Parathyroid adenoma (tissue), 2 donors: ENCODE data around the gene VEPH1.

Experiments used
- H2AFZ ChIP-seq: fragments of 300-600 bp; sonication (generic); one replicate; pipeline ENCODE4 v1.7.0; 2017; ENCODE audit warnings: antibody characterized with exemption, mild to moderate bottlenecking
- H3K27ac ChIP-seq: fragments of 300-600 bp; sonication (generic); one replicate; pipeline ENCODE4 v1.7.0; 2017
- H3K27me3 ChIP-seq: fragments of 300-600 bp; sonication (generic); one replicate; pipeline ENCODE4 v1.7.0; 2017; ENCODE audit warnings: low read length; ENCODE audit not compliant: control insufficient read depth, insufficient read depth
- H3K36me3 ChIP-seq: fragments of 300-600 bp; sonication (generic); one replicate; pipeline ENCODE4 v1.7.0; 2017; ENCODE audit warnings: low read length; ENCODE audit not compliant: control insufficient read depth, insufficient read depth
- H3K4me1 ChIP-seq: fragments of 300-600 bp; sonication (generic); one replicate; pipeline ENCODE4 v1.7.0; 2017; ENCODE audit warnings: control low read depth
- H3K4me2 ChIP-seq: fragments of 300-600 bp; sonication (generic); one replicate; pipeline ENCODE4 v1.7.0; 2017; ENCODE audit warnings: low read length
- H3K4me3 ChIP-seq: fragments of 300-600 bp; sonication (generic); one replicate; pipeline ENCODE4 v1.7.0; 2017; ENCODE audit warnings: low read depth, low read length
- H3K79me2 ChIP-seq: fragments of 300-600 bp; sonication (generic); one replicate; pipeline ENCODE4 v1.7.0; 2017; ENCODE audit warnings: control low read depth
- H3K9ac ChIP-seq: fragments of 300-600 bp; sonication (generic); one replicate; pipeline ENCODE4 v1.7.0; 2017; ENCODE audit warnings: mild to moderate bottlenecking
- H3K9me3 ChIP-seq: fragments of 300-600 bp; sonication (generic); one replicate; pipeline ENCODE4 v1.7.0; 2017; ENCODE audit warnings: low read length; ENCODE audit not compliant: control insufficient read depth
- CTCF ChIP-seq: fragments of 300-600 bp; sonication (generic); IDR thresholded peaks from one replicate; pipeline ENCODE4 v1.7.0; 2017; ENCODE audit warnings: antibody characterized with exemption, mild to moderate bottlenecking
- donor health status: primary hyperparathyroidism.

Gene VEPH1

GRCh38 chr3:157311633-157312375 lies 191.4 kb downstream of the VEPH1 start:
- no peak for TF ChIP-seq CTCF

GRCh38 chr3:157310329-157311052 lies 192.7 kb downstream of the VEPH1 start:
- no peaks in the 10 kb centered on the region for H3K4me1 ChIP-seq

More at GRCh38 chr3:157311633-157312375, 191.4 kb downstream of the VEPH1 start:
- H3K9me3 ChIP-seq, result no peaks in the 10 kb centered on the region
- H3K9ac ChIP-seq, result no peak overlapping the region
- H3K4me2 ChIP-seq, result no peak overlapping the region
- H3K36me3 ChIP-seq, result no peaks in the 10 kb centered on the region
- H3K4me3 ChIP-seq, result no peak overlapping the region
- no peak overlapping the region for H3K27ac ChIP-seq
- no peaks in the 10 kb centered on the region for H3K79me2 ChIP-seq
- no peaks in the 10 kb centered on the region for H3K27me3 ChIP-seq
- no peaks in the 10 kb centered on the region for H3K4me1 ChIP-seq
- H2AFZ ChIP-seq, result no peak overlapping the region

GRCh38 chr3:157306502-157306901 lies 196.7 kb downstream of the VEPH1 start:
- H3K9ac ChIP-seq, result no peak overlapping the region
- no peak overlapping the region for H3K27ac ChIP-seq
- H3K4me1 ChIP-seq, result no peaks in the 10 kb centered on the region
- no peaks in the 10 kb centered on the region for H3K27me3 ChIP-seq
- no peaks in the 10 kb centered on the region for H3K9me3 ChIP-seq
- no peak overlapping the region for H3K4me3 ChIP-seq
- no peaks in the 10 kb centered on the region for H3K36me3 ChIP-seq
- TF ChIP-seq CTCF, result no peak
- H3K4me2 ChIP-seq, result no peak overlapping the region
- no peaks in the 10 kb centered on the region for H3K79me2 ChIP-seq
- no peak overlapping the region for H2AFZ ChIP-seq

More at GRCh38 chr3:157310329-157311052, 192.7 kb downstream of the VEPH1 start:
- no peaks in the 10 kb centered on the region for H3K36me3 ChIP-seq
- TF ChIP-seq CTCF, result no peak
- no peaks in the 10 kb centered on the region for H3K27me3 ChIP-seq
- H3K79me2 ChIP-seq, result no peaks in the 10 kb centered on the region
- no peak overlapping the region for H3K4me3 ChIP-seq
- no peak overlapping the region for H3K27ac ChIP-seq
- no peak overlapping the region for H3K4me2 ChIP-seq
- no peak overlapping the region for H3K9ac ChIP-seq
- H2AFZ ChIP-seq, result no peak overlapping the region
- H3K9me3 ChIP-seq, result no peaks in the 10 kb centered on the region

- no peaks in the 10 kb centered on the region for H3K36me3 ChIP-seq
- no peak overlapping the region for H3K9ac ChIP-seq
- no peak overlapping the region for H3K4me2 ChIP-seq
- H3K27ac ChIP-seq, result no peak overlapping the region
- H3K4me3 ChIP-seq, result no peak overlapping the region
- no peak overlapping the region for H2AFZ ChIP-seq
- no peaks in the 10 kb centered on the region for H3K27me3 ChIP-seq
- H3K4me1 ChIP-seq, result no peaks in the 10 kb centered on the region
- no peaks in the 10 kb centered on the region for H3K9me3 ChIP-seq
- H3K79me2 ChIP-seq, result no peaks in the 10 kb centered on the region
- no peak for TF ChIP-seq CTCF
Observed at GRCh38 chr3:157305392-157305791, 197.8 kb downstream of the VEPH1 start.
